Caco-2 (cell line): Measurements from ENCODE around the gene ZBTB48. TPM values are rescaled to one million over a fixed set of nuclear protein-coding genes. Genes with fewer than 3 reads are reported as not detected.

Experiments used
- BruUV-seq: library from RNA; stranded (reverse); fragments of 400-500 nt; replicated peaks from 2 replicates; lab custom pipeline; 2021; lab: Mats Ljungman, UMichigan
- CTCF ChIA-PET: fragments of 300-600 bp; sonication (Branson Sonifier 250); formaldehyde crosslinking; loops from one replicate; lab custom pipeline; 2022; ENCODE audit warnings: antibody characterized with exemption; lab: Charles Lee
- POLR2A ChIA-PET: fragments of 300-600 bp; sonication (Branson Sonifier 250); formaldehyde crosslinking; loops from one replicate; lab custom pipeline; 2022; ENCODE audit warnings: antibody characterized with exemption; lab: Charles Lee
- DNase-seq, 2 experiments: peaks; one replicate each; pipeline versions ENCODE4 v3.0.0 to v3.0.0-alpha.2; 2020 to 2022
- H3K27me3 ChIP-seq: replicated peaks from 2 replicates; pipeline ENCODE4 v1.6.0; 2011; ENCODE audit warnings: low read length; ENCODE audit not compliant: control insufficient read depth, insufficient read depth
- H3K36me3 ChIP-seq: 2 replicates; pipeline ENCODE4 v1.5.1; 2011; ENCODE audit warnings: low read length; ENCODE audit not compliant: control insufficient read depth, insufficient read depth
- H3K4me1 ChIP-seq: fragments of 250-450 bp; sonication (Bioruptor Pico); 2 replicates; pipeline ENCODE4 v1.5.1; 2020; ENCODE audit warnings: mild to moderate bottlenecking
- H3K4me3 ChIP-seq: 2 replicates; pipeline ENCODE4 v1.5.1; 2011; ENCODE audit warnings: low read depth, mild to moderate bottlenecking, control low read depth, low read length
- H3K9me3 ChIP-seq: fragments of 250-450 bp; sonication (Bioruptor Pico); 2 replicates; pipeline ENCODE4 v1.5.1; 2020; ENCODE audit warnings: mild to moderate bottlenecking, moderate library complexity
- H3K27ac Mint-ChIP-seq: one replicate; pipeline ENCODE4 v1.8.0; 2022; ENCODE audit warnings: mixed read lengths; ENCODE audit not compliant: unreplicated experiment
- H3K27me3 Mint-ChIP-seq: one replicate; pipeline ENCODE4 v1.8.0; 2022; ENCODE audit warnings: mixed read lengths; ENCODE audit not compliant: insufficient read depth, unreplicated experiment
- H3K36me3 Mint-ChIP-seq: one replicate; pipeline ENCODE4 v1.8.0; 2022; ENCODE audit warnings: mild to moderate bottlenecking, mixed read lengths; ENCODE audit not compliant: insufficient read depth, unreplicated experiment
- H3K4me1 Mint-ChIP-seq: one replicate; pipeline ENCODE4 v1.8.0; 2022; ENCODE audit warnings: low read depth, mixed read lengths; ENCODE audit not compliant: unreplicated experiment
- H3K4me3 Mint-ChIP-seq: one replicate; pipeline ENCODE4 v1.8.0; 2022; ENCODE audit warnings: mild to moderate bottlenecking, moderate library complexity, mixed read lengths; ENCODE audit not compliant: unreplicated experiment
- H3K9me3 Mint-ChIP-seq: one replicate; pipeline ENCODE4 v1.8.0; 2022; ENCODE audit warnings: mixed read lengths; ENCODE audit not compliant: unreplicated experiment
- CTCF ChIP-seq, 2 experiments: fragments of 200-600 bp in 1 of 2; IDR thresholded peaks; 1 replicate in 1 of 2; 2 replicates in 1 of 2; pipeline versions ENCODE4 v1.5.1 to v1.8.0; 2011 to 2022; ENCODE audit warnings: antibody characterized with exemption in 1 of 2, control low read depth in 1 of 2, inconsistent platforms in 1 of 2, low read depth in 1 of 2, low read length in 1 of 2, mild to moderate bottlenecking in 1 of 2, moderate library complexity in 1 of 2; ENCODE audit not compliant: insufficient read depth in 1 of 2, severe bottlenecking in 1 of 2, unreplicated experiment in 1 of 2
- intact Hi-C: fragments of 100-400 bp; cut with micrococcal nuclease; formaldehyde crosslinking; loops from one replicate; pipeline ENCODE4 v1.10.0; 2022; ENCODE audit not compliant: unreplicated experiment
- total RNA-seq: library from RNA; stranded (reverse); gene quantifications from 2 replicates; pipeline ENCODE4 v1.2.3, GENCODE V29; 2022

Gene ZBTB48
- total RNA-seq, 1 experiment from 2014 or later = 22.5 TPM

GRCh38 chr1:6570100-6570499 is 9.7 kb upstream of the ZBTB48 start:
- BruUV-seq = no TSS peak
- H3K4me3 Mint-ChIP-seq = no peak overlapping the region
- H3K4me1 Mint-ChIP-seq = no peaks in the 10 kb centered on the region
- CTCF ChIA-PET = no interaction called here
- POLR2A ChIA-PET = no interaction called here
- DNase-seq = no peak
- TF ChIP-seq CTCF (IDR thresholded peaks at IDR 0.05; ENCODE audit: insufficient read depth in 1 of 2, low read depth in 1 of 2, low read length in 1 of 2, severe bottlenecking in 1 of 2, unreplicated experiment in 1 of 2) = no peak
- H3K9me3 Mint-ChIP-seq = no peaks in the 10 kb centered on the region
- no peak overlapping the region for H3K4me3 ChIP-seq
- no peaks in the 10 kb centered on the region for H3K4me1 ChIP-seq
- H3K27me3 ChIP-seq = no peaks in the 10 kb centered on the region
- H3K27ac Mint-ChIP-seq = no peak overlapping the region
- H3K36me3 Mint-ChIP-seq = no peaks in the 10 kb centered on the region
- no peaks in the 10 kb centered on the region for H3K36me3 ChIP-seq
- H3K9me3 ChIP-seq = no peaks in the 10 kb centered on the region
- intact Hi-C loops = no loop called here
- H3K27me3 Mint-ChIP-seq = peaks cover 11% of the 10 kb centered on the region

- no peak overlapping the region for H3K4me3 ChIP-seq
- DNase-seq = no peak
- no TSS peak for BruUV-seq
- Mint-ChIP-seq H3K36me3 (no peaks in the 10 kb centered on the region), H3K9me3 (no peaks in the 10 kb centered on the region), H3K4me1 (no peaks in the 10 kb centered on the region), H3K4me3 (no peak overlapping the region), H3K27ac (no peak overlapping the region), H3K27me3 (peaks cover 11% of the 10 kb centered on the region)
- no peaks in the 10 kb centered on the region for H3K9me3 ChIP-seq
- no peaks in the 10 kb centered on the region for H3K27me3 ChIP-seq
- H3K36me3 ChIP-seq = no peaks in the 10 kb centered on the region
- ChIA-PET POLR2A (no interaction called here), CTCF (no interaction called here)
- H3K4me1 ChIP-seq = no peaks in the 10 kb centered on the region
- TF ChIP-seq CTCF (IDR thresholded peaks at IDR 0.05; ENCODE audit: insufficient read depth in 1 of 2, low read depth in 1 of 2, low read length in 1 of 2, severe bottlenecking in 1 of 2, unreplicated experiment in 1 of 2) = no peak
- intact Hi-C loops = no loop called here
These were observed 8.8 kb upstream of the ZBTB48 start for GRCh38 chr1:6570987-6571386.

GRCh38 chr1:6572653-6573383 is 7.0 kb upstream of the ZBTB48 start:
- Mint-ChIP-seq H3K4me3 (no peak overlapping the region), H3K27me3 (peaks cover 11% of the 10 kb centered on the region), H3K4me1 (no peaks in the 10 kb centered on the region), H3K9me3 (no peaks in the 10 kb centered on the region), H3K36me3 (no peaks in the 10 kb centered on the region), H3K27ac (no peak overlapping the region)
- no peaks in the 10 kb centered on the region for H3K4me1 ChIP-seq
- ChIA-PET POLR2A (no interaction called here), CTCF (interaction anchor here (0.7 kb wide), 1 partner anchor 334 kb away, joined by 5 read pairs; no protein-coding TSS in a partner anchor)
- intact Hi-C loops = no loop called here
- no peak for DNase-seq
- H3K36me3 ChIP-seq = no peaks in the 10 kb centered on the region
- no TSS peak for BruUV-seq
- no peak overlapping the region for H3K4me3 ChIP-seq
- H3K9me3 ChIP-seq = no peaks in the 10 kb centered on the region
- no peaks in the 10 kb centered on the region for H3K27me3 ChIP-seq
- TF ChIP-seq CTCF (IDR thresholded peaks at IDR 0.05; ENCODE audit: insufficient read depth in 1 of 2, low read depth in 1 of 2, low read length in 1 of 2, severe bottlenecking in 1 of 2, unreplicated experiment in 1 of 2) = no peak
